K562 (cell line): ENCODE measurements around the gene ENDOD1.
"Not testable (repeated sequence)": the region's sequence is repeated elsewhere in the genome, so short reads cannot be mapped to it uniquely, and the experiment has no call there.

Experiments used
- FIP1L1 ChIP-seq: fragments of 200-400 bp; formaldehyde crosslinking; IDR thresholded peaks from 2 replicates; pipeline ENCODE4 v1.6.1; 2018; ENCODE audit warnings: mild to moderate bottlenecking, low read depth, low read length; ENCODE audit not compliant: poor library complexity, severe bottlenecking
- KLF16 ChIP-seq: IDR thresholded peaks from 2 replicates; pipeline ENCODE4 v1.6.1; 2016; ENCODE audit warnings: antibody characterized with exemption
- TCF3 ChIP-seq: sonication (generic); formaldehyde crosslinking; IDR thresholded peaks from 2 replicates; pipeline ENCODE4 v1.4.0; 2020; ENCODE audit warnings: mild to moderate bottlenecking, missing genetic modification reagents
- ZBTB12 ChIP-seq: fragments of 250-450 bp; sonication (Bioruptor Pico); IDR thresholded peaks from 2 replicates; pipeline ENCODE4 v1.4.0; 2020
- ZNF408 ChIP-seq: fragments of 250-450 bp; sonication (Bioruptor Pico); IDR thresholded peaks from 2 replicates; pipeline ENCODE4 v1.4.0; 2020; ENCODE audit warnings: low read depth, mild to moderate bottlenecking, moderate library complexity

GRCh38 chr11:95049122-95049521, 40.5 kb upstream of the ENDOD1 start, which contains the start of gene KDM4F:
- not testable (repeated sequence) for TF ChIP-seq ZBTB12 (CRISPR knock-in tag); ZNF408 (CRISPR knock-in tag); KLF16; FIP1L1; TCF3 (CRISPR knock-in tag)
